Skin of body (tissue), 2 donors: ENCODE results near the gene ADD3. TPM values are rescaled to one million over a fixed set of nuclear protein-coding genes. Genes with fewer than 3 reads are reported as not detected.
"Not testable (repeated sequence)": the region's sequence is repeated elsewhere in the genome, so short reads cannot be mapped to it uniquely, and the experiment has no call there.

Experiments used
- DNase-seq: peaks from one replicate; lab custom pipeline; 2025; lab: John Stamatoyannopoulos, UW
- total RNA-seq: library from RNA; depleted of rRNA; stranded (reverse); fragments of >200 nt; gene quantifications from one replicate; pipeline ENCODE4 v1.2.3, GENCODE V29; 2014

ADD3 gene
- total RNA-seq, 1 donor from 2014 or later = 213 TPM

GRCh38 chr10:109975244-109976190 is 32.3 kb upstream of the ADD3 start:
- no peak for DNase-seq

DNA sequence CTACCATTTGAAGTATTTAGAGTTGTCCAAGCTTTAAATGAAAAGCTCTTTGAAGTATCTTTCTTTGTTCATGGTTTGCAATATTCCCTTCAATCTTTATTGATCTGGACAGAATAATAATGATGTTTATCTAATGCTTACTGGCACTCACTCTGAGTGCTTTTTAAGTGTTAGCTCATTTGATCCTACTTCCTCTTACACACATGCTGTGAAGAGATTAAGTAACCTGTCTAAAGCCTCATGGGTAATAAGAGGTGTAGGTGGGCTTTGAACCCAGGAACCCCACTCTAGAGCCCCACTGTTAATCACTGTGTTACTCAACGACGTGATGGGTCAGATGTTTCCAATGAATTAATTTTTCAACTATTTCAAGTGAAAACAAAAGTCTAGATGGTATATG is 31.1 kb upstream of the ADD3 start:
- DNase-seq = no peak

DNA sequence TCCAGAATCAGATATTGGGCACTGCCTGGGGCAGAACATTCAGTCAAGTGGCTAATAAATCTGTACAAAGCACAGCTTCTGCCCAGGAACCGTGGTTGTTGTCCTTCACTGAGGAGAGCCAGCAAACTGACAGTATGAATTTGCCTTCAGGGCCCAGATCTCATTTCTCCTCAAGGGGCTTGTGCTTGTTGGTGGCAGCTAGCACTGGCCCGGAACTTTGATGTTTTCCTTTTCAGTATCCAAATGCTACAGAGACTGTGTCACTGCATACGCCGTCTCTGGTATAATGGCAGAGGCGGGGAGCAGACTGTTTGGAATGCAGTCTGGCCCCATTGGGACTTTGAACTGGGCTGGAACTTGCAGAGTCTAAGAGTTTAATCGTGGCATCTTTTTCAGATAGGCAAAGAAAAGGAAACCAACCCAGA is 30.4 kb upstream of the ADD3 start:
- DNase-seq = no peak

DNA sequence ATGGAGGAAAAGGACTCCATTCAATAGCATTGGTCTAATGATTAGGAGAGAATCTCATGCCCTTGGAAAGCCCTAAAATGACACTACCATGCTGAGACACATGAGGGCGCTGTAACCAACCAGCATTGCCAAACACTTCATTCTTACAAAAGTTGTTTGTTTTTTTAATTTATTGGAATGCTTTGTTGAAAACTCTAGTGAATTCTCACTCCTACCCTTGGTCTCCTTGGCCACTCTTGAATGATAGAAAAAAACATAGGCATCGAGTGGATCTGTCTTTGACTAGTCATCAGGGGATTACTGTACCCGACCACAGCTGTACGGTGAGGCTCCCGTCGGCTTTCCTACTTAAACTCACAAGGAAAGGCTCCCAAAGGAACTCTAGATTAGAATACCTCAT is 29.3 kb upstream of the ADD3 start:
- DNase-seq = no peak

- DNase-seq = no peak
Observed at GRCh38 chr10:109979215-109979614, 28.6 kb upstream of the ADD3 start.

GRCh38 chr10:109981650-109982049 is 26.1 kb upstream of the ADD3 start:
- no peak for DNase-seq

- peak; percentile 60 for DNase-seq
Observed at GRCh38 chr10:109982123-109982522, 25.7 kb upstream of the ADD3 start.

DNA sequence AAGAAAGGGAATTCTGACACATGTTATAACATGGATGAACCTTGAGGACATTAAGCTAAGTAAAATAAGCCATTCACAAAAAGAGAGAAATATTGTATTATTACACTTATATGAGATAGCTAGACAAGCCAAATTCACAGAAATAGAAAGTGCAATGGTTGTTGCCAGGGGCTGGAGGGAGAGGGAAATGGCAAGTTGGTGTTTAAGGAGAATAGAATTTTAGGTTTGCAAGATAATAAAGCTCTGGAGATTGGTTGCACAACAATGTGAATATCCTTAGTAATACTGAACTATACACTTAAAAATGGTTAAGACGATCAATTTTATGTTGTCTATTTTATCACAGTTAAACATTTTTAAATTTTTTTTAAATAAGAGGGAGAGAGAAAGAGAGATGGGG is 25.0 kb upstream of the ADD3 start:
- no peak for DNase-seq

DNA sequence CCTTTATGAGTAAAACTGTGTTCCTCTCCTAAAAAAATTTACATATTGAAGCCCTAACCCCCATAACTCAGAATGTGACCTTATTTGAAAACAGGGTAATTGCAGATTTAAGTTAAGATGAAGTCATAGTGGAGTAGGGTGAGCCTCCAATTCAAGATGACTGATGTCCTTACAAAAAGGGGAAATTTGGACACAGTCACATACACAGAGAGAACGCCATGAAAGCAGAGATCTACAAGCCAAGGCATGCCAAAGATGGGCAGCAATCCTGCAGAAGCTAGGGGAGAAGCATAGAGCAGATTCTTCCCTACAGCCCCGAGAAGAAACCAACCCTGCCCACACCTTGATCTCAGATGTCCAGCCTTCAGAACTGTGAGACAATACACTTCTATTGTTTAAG is 23.8 kb upstream of the ADD3 start:
- DNase-seq = no peak

DNA sequence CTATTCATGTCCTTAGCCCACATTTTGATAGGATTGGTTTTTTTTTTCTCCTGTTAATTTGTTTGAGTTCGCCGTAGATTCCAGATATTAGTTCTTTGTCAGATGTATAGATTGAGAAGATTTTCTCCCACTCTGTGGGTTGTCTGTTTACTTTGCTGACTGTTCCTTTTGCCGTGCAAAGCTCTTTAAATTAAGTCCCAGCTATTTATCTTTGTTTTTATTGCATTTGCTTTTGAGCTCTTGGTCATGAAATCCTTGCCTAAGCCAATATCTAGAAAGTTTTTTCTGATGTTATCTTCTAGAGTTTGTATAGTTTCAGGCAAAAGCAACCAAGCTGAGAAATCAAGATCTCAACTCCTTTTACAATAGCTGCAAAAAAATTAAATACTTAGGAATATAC is 22.0 kb upstream of the ADD3 start:
- not testable (repeated sequence) for DNase-seq

- DNase-seq = peak; percentile 61
Observed at GRCh38 chr10:109987452-109988211, 20.2 kb upstream of the ADD3 start.

- DNase-seq = peak; percentile 55
Observed at GRCh38 chr10:109988212-109988596, 19.6 kb upstream of the ADD3 start.

GRCh38 chr10:109991266-109991855 is 16.4 kb upstream of the ADD3 start:
- no peak for DNase-seq

GRCh38 chr10:109992485-109992884 is 15.3 kb upstream of the ADD3 start:
- DNase-seq = peak; percentile 58

DNA sequence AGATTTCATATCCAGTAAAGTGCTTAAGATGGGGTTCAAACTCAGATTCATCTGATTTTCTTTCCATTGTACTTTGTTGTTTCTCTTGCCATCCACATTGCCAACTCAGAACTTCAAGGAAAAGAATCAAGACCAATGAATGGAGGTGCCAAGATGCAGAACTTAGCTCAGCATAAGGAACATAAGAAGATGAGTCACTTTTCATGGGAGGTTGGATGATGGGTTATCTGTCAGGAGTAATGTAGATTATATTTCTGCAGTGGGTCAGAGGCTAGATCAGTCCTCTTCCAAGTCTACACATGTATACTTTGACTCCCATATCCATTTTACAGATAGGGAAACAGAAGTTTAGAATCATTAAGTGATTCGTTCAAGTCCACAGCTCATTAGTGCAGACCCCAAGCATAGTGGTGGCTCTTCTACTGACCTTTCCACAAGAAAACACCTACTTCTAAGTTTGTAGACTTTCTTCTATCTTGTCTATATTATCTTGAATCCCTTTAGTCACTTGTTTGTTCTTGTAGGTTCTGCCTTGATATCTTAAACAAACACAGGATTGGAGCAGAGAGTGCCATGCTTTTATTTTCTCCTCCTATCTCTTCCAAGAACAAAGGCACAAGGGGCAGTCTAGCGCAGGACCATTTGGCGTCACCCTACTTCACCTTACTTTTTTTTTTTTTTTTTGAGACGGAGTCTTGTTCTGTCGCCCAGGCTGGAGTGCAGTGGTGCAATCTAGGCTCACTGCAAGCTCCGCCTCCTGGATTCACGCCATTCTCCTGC is 14.0 kb upstream of the ADD3 start:
- DNase-seq = no peak

GRCh38 chr10:109994711-109995577 is 12.8 kb upstream of the ADD3 start:
- no peak for DNase-seq

DNA sequence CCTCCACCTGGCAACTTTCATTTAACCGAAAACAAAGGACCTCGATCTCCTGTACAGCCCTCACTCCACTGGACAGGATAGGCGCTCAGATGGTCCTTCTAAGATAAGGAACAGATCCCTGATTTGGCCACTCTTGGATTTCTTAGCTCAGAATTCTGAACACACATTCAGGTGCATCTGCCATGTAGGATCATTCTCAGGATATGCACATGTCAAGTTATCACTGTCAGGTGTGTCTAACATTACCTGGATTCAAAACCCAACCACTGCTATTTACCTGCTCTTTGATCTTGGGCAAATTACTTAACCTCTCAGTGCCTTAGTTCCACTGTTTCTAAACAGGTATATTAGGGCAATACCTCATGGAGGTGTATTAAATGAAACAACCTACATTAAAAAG is 12.2 kb upstream of the ADD3 start:
- no peak for DNase-seq

GRCh38 chr10:109996225-109996624 is 11.6 kb upstream of the ADD3 start:
- DNase-seq = no peak

DNA sequence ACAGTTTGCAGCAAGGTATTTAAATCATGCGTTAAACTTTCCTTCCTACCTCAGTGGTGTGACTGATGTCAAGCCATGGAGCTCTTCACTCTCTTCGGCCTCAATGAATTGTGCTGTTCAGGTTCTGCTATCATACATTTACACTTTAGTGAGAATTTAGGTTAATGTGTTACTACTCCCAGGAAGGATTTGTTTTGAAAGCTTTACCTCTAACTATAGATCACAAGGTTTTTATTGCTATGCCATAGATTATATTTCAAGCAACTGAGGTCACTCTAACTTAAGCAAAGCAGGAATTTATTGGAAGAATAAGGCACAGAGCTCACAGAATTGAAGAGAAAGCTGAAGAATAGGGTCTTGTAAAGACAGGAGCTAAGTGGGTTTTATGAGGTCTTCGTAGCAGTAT is 11.0 kb upstream of the ADD3 start:
- no peak for DNase-seq

DNA sequence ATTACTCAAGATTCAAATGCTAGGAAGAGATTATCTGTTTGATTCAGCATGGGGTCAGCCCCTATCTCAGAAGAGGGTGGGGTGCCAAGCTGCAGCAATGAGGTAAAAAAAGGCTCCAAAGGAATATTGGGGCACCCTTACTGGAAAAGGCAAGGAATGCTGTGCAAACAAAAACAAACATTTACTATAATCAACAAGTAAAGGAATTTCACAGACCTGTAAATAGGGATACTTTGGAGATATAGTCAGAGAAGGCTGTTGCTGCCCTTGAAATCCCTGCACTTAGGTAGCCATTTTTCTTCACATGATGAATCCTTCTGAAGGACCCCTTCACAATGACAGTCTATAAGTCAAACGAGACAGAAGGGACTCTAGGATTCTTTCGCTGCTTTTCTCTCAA is 10.6 kb upstream of the ADD3 start:
- no peak for DNase-seq
